GM18502 (cell line): ENCODE results near the gene PLXNA3.
A peak's percentile ranks its signal among the peaks of the same experiment; 100 is the strongest.

Experiments
- ATAC-seq: cut with Tn5 transposase; IDR thresholded peaks from one replicate; pipeline ENCODE4 v1.9.1; 2021; ENCODE audit warnings: mild to moderate bottlenecking; ENCODE audit not compliant: unreplicated experiment, poor library complexity

PLXNA3 gene

DNA sequence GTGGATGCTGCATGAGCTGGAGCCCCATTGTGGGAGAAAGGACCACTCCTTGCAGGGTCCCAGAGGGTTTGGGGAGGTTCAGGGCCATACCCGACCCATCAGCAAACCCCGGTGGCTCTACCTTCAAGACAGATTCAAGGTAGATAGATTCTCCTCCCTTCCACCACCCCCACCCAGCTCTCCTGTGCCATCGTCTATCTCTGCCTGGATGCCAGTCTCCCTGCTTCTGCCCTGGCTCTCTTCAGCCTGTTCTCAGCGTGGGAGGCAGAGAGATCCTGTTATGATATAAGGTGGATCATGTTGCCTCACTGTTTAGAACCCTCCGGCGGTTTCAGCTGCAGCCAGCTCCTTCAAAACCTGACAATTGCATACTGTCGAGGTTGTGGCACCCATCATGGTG, 15.6 kb downstream of the PLXNA3 start:
- ATAC-seq: no peak

DNA sequence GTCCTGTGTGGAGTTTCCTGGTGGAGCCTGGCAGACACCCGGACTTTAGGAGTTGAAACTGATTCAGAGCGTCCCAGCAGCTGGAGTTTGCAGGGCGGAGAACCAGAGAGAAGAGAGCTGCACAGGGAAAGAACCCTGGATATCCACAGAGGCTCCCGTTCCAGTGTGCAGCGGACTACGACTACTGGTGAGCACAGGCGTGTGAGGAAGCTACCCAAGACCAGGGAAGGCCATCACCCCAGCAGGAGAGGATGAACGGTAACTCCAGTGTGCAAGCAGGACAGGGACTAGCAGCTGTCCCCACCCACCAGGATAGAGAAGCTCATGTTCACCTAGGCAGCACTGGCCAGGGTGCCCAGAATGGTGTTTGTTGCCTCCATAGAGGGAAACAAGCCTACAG, 18.7 kb downstream of the PLXNA3 start:
- ATAC-seq: no peak

DNA sequence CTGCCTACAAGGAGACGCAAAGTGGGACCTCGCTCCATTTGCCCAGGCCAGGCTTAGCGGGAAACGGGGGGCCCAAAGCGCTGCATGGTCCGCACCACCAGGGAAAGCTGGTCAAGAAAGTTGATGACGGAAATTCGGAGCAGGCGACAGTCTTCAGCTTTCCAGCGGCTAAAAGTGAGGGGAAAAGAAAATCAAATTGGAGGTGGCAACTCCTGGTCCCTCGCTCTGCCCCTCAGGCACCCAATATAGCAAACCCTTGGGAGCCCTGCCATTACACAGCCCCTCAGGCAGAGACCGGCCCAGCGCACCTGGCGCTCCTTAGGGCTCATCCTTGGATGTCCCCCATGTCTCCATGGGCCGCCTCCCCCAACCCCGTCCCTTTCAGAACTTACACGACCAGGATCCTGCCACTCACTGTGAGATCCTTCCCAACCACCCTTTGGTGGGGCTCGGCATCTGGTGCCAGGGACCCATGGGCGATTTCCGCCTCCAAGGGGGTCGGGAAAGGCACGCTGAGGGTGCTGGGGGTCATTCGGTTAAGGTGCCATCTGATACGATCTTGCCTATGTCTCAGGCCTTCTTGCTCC, 19.9 kb downstream of the PLXNA3 start:
- ATAC-seq: no peak

DNA sequence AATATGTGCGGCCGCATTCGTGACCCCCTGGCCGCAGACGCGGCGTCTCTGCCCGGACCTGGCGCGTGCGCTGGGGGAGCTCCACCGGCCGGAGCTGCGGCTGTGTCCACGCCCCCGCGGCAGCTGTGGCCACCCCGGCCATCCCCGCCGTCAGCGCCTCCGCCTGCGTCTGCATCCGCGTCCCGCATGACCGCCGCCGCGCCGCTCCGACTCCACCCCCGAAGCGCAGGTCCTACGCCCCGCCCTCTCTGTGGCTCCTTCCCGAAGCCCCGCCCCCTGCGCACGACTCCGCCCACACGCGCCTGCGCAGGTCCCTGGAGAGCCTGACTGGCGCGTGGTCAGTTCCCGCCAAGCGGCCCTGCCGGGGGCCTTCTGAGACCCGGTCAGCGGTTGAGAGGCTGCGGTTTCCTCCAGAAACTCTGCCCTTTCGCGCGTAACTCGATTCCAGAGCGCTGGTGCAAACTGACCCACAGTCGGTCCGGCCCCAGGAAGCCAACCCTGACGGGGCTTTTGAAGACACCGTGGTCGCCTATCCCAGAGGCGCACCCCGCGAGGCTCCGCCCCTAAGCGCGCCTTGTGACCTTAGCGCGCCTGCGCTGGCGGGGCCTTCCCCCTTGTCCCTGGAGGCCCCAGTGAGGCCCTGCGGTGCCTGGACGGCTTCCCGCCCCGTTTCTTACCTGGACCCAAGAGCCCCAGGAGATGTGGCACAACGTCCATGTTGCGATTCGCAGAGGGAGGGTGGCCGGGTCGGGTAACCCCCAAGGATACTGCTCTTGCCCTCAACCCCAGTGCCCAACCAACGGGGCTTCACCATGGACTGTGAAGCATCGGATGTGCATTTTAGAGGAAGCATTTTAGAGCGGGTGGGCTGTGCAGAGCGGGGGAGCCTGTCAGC, 20.9 kb downstream of the PLXNA3 start, which contains the start of gene LAGE3:
Gene LAGE3 (minus strand): TSS at position 554 of the 895 bp plus-strand sequence. CDS start 366 bp downstream, at position 188.
- ATAC-seq: peak; percentile 80

DNA sequence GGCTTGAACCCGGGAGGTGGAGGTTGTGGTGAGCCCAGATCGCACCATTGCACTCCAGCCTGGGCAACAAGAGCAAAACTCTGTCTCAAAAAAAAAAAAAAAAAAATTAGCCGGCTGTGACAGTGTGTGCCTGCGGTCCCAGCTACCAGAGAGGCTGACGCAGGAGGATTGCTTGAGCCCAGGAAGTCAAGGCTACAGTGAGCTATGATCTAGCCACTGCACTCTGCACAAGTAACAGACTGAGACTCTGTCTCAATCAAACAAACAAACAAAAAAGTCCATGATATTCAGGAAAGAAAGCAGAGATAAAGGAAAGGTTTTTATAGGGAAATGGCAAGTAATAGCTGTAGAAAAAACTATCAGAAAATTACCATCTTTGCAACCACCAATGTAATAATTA, 23.1 kb downstream of the PLXNA3 start:
- no peak for ATAC-seq

DNA sequence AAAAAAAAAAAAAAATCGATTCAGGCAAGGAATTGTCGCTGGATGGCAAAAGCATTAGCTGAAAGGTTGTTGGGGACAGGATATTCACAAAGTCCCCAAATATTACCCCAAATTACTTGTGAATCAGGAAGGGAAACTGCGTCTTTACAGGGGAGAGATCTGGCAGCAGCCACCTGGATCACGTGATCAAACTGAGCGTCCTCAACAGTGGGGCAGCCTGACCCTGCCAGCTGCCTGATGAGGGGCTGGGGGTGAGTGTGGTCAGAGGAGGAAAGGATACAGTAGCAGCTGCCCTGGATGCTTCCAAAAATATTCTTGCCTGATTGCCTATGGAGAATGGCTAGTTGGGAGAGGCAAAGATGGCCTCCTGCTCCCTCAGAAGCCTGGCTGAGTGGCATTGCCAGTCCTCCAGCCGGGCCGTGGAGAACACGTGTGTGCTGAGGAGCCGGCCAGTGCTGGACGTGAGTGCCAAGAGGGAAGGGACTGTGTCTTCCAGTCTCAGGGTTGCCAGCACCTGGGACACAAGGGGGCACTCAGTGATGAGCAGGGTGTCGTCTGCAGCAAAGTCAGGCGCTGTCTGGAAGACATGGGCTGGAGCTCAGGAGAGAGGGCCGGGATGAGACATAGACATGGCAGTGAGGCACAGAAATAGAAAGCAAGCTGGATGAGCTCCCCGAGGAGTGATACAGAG, 24.0 kb downstream of the PLXNA3 start:
- no peak for ATAC-seq

DNA sequence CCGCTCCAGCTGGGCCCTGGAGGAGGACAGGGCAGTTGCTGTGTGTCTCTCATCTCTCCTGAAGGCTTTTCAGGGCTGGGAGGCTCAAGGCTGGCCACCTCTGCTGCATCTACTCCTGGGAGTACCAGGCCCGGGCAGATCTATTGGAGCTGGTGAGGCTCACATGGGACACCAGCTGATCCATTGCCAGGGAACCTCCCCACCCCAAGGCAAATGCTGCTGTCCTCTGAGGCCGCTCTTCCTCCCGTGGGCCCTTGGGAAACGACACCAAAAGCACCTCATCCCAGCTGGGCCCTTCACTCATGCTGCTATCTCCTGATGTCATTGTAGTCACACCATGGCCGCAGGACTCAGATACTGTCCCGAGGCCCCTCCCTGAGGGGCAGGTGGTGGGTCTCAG, 24.7 kb downstream of the PLXNA3 start:
- no peak for ATAC-seq

DNA sequence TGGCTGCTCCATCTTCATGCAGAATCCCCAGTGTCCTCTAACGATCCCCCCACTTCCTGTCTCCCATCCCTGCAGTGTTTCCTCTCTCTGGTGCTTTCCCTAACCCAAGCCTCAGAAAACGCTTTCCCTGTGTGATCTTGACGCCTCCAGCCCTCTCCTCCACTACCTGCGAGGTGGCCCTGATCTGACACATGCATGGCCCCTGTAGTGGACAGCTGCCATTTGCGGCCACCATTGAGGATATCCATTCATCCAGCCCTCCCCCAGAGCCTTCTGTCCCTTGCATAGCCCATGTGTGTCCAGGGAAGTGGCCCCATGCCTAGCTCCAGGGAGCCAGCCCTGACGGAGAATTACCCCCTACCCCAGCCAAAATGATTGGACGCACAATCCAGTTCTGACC, 25.2 kb downstream of the PLXNA3 start:
- no peak for ATAC-seq

DNA sequence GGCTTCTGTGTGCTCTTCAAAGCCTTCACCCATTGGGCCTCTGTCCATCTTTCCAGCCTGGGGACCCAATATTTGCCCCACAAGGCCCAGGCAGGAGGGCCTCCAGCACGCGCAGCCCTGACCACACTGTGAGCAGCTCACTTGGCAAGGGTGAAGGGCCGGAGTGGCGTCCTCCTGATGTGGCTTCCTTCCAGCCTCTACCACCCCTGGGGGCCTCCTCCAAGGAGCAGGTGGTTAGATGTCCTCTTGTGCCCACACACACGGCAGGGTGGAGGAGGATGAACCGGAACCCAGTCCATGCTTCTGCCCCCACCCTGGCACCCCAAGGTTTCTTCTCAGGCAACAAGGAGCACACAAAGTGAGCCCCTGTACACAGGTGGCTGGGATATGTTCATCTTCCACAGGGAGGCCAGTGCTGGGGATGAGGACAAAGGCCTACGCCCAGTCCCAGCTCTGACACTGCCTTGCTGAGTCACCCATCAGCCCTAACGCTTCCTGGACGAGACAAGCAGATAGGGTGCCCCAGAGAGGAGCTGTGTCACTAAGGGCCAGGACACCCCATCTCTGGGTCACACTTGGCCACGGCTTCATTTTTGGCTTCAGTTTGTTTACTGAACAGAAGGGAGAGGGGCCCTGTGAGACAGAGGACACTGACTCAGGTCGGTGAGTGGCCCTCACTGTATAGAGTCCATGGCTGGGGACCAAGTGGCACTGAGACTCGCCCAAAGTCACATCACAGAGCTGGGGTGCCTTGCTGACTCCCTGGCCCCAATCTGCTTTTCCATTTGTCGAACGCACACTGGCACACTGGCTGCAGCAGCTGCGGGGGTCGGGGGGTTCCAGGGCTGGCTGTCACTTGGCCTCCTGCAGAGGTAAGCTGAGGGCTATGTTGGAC, 26.4 kb downstream of the PLXNA3 start:
- no peak for ATAC-seq

DNA sequence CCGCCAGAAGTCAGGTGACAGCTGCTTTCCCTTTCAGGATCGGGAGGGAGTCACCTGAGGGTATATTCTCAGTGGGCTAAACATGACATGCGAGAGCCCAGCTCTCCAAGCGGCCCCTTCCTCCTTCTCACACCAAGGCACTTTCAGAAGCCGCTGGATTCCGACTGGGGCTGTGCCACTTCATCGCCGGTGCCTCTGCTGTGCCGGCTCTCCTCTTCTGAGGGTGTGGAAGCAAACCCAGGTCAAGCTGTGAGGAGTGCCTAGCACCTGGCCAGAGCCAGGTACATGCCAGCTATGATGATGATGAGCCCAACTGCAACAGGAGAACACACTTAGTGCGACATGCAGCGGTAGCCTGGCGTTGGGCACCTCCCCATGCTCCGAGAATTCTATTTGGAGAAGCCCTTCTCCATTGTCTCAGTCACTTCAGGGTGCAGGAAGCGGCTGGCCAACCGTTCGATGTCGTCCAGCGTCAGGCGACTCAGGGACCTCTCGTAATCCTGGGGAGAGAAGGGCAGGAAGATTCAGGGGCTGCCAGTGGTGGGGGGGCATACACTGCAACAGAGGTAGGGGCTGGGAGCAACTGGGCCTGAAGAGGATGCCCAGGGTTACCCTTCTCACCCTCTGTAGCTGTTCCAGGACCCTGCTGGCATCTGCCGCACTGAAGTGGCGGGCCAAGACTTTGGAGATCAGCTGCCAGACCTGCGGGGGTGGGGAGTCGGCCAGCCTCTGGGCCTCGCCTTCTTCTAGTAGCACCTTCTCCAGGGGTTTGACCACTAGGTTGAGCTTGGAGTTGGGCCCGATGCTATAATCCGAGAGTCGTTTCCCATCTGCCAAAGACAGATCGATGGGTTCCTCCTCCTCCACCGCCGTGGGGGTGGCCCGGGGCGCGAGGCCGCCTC, 27.3 kb downstream of the PLXNA3 start:
- ATAC-seq: no peak

DNA sequence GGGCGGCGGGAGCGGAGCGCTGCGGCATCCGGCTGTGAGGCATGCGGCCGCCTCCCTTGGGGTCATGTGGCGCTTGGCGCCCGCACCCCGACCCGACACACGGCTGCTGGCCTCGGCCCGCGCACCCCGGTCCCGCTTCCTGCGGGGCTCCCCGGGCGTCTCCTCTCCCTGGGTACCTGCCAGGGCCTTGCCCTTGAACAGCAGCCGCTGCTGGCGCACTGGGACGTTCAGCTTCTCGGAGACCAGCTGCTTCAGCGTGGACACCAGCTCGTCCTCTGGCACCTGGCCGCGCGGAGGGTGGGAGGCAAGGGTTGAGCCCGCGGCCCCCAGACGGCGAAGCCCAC, 27.9 kb downstream of the PLXNA3 start:
- no peak for ATAC-seq

DNA sequence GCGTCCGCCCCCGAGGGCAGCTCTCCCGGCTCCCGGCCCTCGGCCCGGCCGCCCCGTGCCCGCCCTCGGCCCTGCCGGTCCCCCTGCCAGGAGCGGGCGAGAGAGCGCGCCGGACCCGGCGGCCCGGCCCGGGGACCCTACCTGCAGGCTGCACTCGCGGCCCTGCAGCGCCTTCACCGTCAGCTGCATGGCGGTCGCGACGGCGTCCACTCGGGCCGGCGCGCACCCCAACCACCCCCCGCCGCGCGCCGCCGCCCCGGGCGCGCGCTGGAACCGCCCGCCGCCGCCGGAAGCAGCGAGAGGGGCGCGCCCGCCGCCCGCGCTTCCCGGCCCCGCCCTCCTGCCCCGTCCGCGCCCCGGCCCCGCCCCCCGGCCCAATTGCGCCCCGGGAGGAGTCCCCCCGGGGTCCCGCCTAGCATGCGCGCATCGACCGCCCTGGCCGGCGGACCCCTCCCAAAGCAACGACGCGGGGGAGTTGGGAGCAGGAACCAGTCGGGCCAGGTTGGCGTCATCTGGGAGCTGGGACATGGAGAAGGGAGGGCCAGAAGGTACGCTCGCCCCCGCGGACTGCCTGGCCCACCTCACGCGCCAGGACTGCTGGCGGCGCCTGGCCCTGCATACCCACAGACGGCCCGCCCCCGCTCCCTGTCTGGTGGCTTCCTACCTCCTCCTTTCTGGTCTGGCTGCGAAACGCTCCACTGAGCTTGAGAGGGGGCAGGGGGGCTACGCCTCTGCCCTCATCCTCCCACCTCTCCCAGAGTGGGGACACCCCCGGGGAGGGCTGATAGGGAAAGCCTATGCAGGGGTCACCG, 28.5 kb downstream of the PLXNA3 start, which contains the start of gene UBL4A:
Gene UBL4A (minus strand): TSS at position 220 of the 812 bp plus-strand sequence. CDS start 31 bp downstream, at position 189.
- ATAC-seq: peak; percentile 31

DNA sequence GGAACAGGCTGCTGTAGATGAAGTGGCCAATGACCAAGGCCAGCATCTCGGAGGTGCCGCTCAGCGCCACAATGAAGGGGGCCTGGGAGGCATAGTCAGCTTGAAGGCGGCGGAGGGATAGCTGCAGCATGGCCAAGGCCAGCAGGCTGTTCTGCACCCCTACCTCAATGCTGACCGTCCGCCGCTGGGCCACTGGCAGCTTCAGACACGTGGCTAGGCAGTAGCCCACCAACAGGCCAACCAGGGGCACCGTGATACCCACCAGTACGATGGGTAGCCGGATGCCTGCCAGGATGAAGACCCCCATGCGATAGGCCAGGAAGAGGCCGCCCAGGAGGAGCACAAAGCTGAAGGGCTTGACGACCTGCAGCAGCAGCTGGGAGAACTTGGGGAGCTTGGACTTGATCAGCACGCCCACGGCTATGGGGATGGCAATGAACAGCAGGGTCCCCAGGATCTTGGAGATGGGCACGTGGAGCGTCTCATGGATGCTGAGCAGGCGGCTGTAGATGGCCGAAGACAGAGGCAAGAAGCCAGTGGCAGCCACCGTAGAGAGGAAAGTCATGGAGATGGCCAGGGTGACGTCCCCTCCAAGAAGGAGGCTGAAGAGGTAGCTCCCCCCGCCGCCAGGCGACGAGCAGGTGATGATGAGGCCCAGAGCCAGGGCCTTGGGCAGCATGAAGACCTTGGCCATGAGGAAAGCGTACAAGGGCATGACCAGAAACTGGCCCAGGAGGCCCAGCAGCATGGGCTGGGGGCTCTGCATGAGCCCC, 29.6 kb downstream of the PLXNA3 start:
- no peak for ATAC-seq

DNA sequence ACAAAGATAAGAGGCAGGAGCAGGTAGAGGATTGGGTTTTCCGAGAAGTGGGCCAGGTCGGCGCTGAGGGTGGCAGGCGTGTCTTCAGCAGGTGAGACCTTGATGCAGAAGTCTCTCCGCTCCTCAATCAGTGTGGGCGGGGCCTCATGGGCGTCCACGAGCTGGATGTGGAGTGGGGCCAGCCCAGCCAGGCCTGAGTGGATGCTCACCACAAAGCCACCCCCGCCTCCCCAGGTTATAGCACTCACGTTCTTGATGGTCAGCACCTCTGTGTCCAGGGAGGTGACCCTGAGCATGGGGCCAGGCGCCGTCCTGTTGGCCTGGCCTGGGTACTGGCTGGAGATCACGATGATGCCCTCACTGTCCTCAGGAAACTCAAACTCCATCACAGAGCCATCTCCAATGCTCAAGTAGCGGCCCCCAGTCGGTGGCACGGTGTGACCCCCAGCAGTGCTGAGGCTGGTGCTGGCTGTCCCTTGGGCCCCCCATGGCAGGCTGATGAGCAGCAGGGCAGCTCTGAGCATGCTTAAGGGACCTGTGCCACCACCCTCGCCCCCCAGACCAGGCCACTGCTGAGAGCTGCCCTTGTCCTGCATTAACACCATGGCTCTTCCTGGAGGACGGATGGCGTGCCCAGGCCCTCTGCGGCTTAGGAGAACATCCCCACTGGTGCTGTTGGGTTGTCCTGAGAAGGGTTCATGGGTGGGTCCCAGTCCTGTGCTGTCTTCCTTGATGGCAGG, 30.4 kb downstream of the PLXNA3 start:
- no peak for ATAC-seq

DNA sequence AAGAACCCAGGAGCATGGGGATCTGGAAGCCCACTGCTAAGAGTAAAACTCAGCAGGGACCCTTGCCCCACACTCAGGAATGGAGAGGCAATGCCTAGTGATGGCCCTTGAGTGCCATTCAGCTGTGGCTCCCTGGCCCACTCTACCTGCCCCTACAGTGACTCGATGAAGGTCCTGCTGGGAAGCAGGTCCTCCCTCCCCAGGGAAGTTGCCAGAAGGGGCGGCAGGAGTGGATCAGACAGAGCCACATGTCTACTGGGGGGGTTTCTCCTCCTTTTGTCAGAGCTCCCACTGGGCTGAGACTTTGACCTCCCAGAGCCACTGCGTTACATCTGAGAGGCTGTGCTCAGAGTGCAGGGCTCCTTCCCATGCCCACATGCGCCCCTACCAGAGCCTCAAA, 31.1 kb downstream of the PLXNA3 start:
- no peak for ATAC-seq

DNA sequence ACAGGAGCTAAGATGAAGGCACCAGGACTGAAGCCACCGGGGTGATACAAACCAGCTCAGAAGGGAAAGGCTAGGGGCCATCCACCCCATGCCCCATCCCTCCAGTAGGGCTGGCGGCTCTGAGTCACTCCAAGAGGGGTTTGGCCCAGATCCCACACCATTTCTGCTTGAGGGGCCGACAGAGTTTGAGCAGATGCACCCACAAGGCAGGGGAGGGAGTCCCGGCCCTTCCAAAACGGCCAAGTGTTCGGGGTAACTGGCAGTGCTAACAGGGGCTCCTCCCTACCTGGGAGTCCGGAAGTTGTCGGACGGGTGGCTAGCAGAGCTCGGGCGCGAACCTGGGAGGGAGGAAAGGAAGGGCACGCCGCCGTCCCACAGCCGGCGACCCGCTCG, 31.9 kb downstream of the PLXNA3 start:
- peak; percentile 16 for ATAC-seq
